Kidney tubule cell (primary cell): ENCODE measurements around the gene HPS1.

Source experiments
- DNase-seq: peaks from one replicate; pipeline ENCODE4 v3.0.0-alpha.2; 2018; ENCODE audit warnings: low spot score

Gene HPS1

DNA sequence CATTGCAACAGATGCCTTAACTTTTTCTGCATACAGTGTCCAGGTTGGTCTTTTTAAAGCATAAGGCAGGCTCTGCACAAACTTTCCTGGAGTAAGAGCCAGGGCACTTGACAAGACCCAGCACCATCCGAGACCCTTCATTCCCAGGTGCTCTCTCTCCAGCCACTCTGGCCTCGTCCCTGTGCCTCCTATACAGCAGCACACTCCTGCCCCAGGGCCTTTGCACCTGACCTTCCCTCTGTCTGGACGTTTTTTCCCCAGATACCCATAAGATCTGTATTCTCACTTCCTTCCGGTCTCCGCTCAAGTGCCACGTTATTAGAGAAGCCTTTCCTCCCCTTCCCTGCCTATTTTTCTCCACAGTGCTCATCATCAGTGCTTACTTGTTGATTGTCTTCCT lies 57.3 kb downstream of the HPS1 start:
- no peak for DNase-seq

DNA sequence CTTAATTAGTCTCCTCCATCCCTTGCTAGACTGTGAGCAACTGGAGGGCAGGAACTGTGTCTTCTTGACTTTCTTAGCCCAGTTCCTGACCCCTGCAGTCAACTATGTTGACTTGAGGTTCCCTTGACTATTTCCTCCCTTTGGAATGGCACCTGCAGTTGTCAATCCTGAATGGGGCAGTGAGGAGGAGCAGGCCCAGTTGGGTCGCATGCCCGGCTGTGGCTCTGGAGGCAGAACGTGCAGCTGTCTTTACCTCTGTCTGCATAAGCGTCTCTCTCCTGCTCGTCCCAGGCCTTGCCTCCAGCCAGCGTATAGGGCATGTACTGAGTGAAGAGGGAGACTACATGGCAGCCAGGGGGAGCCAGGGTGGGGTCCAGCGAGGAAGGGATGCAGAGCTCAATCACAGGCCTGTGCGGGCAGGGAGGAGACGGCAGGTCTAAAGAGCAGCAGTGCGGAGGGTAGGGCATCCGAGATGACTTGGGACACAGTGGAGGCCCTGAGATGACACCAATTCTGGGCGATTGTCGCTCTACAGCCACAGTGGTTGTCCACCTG lies 58.6 kb downstream of the HPS1 start:
- no peak for DNase-seq

DNA sequence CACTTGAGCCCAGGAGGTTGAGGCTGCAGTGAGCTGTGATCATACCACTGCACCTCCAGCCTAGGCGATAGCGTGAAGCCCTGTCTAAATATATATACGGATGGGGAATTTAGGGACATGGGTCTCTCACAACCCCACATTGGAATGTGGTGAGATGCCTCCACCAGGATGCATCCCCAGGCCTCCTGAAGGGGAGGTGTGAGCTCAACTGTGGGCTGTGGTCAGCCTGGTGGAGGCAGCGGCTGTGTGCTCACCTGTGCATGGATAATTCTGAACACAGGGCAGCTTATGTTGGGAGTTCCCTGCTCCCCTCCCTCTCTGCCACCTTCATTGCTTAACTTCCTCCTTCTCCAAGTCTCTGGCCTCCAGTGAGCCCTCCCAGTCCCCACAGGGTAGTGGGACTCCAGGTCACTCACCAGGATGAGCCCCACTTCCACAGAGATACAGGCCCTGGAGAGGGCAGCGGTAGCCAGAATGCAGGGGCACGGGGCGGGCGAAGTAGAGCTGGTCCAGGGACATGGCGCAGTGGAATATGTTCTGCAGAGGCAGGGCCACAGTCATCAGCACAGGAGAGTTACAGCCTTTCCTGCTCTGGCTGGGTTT lies 62.1 kb downstream of the HPS1 start:
- DNase-seq, result peak; percentile 74

DNA sequence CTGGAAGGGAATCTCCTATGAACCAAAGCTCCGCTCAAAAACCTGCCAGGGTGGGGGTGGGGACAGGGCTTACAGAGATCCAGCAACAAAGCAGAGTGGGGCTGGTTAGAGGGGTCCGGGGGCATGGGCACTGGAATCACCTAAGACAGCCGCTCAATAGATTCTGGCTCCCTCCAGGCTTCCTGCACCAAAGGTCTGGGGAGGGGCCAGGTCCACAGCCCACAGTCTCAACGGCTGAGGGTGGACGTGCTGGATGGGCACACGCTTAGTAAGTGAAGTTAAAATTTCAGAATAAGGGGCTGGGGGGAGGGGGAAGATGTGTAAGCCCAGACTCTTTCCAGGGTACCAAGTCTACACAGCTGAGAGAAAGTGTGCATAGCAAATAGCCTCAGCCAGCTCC lies 62.9 kb downstream of the HPS1 start:
- no peak for DNase-seq

DNA sequence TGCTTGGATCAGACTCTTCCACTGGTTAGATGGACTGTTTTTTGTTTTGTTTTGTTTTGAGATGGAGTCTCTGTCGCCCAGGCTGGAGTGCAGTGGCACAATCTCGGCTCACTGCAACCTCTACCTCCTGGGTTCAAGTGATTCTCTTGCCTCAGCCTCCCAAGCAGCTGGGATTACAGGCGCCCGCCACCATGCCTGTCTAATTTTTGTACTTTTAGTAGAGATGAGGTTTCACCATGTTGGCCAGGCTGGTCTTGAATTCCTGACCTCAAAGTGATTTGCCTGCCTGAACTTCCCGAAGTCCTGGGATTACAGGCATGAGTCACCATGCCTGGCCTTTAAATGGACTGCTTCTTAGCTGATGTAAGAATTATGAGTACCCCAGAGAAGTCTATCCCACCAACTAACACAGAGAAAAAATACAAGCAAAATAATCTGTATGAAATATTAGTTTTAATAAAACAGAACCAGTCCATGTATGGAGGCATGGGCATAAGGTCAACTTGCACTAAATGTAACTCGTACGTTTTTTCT lies 63.5 kb downstream of the HPS1 start:
- DNase-seq, result peak; percentile 73

DNA sequence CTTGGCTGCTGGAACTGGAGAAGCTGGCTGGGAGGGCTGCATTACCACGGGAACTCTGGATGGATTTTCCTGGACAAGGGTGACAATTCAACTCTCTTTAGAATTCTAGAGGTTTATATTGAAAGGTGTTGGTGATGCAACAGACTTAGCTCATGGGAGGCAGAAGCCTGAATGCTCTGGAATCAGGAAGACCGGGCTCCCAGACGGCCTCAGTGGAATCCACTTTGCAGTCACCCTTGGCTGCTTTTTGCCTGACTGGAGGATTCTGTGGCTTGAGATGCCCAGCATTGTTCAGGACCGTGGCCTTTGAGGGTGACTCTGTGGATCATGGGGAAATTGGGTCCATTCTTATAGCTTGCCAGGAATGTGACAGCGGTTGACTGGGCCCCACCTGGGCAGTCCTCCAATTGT lies 64.0 kb downstream of the HPS1 start:
- peak; percentile 74 for DNase-seq

DNA sequence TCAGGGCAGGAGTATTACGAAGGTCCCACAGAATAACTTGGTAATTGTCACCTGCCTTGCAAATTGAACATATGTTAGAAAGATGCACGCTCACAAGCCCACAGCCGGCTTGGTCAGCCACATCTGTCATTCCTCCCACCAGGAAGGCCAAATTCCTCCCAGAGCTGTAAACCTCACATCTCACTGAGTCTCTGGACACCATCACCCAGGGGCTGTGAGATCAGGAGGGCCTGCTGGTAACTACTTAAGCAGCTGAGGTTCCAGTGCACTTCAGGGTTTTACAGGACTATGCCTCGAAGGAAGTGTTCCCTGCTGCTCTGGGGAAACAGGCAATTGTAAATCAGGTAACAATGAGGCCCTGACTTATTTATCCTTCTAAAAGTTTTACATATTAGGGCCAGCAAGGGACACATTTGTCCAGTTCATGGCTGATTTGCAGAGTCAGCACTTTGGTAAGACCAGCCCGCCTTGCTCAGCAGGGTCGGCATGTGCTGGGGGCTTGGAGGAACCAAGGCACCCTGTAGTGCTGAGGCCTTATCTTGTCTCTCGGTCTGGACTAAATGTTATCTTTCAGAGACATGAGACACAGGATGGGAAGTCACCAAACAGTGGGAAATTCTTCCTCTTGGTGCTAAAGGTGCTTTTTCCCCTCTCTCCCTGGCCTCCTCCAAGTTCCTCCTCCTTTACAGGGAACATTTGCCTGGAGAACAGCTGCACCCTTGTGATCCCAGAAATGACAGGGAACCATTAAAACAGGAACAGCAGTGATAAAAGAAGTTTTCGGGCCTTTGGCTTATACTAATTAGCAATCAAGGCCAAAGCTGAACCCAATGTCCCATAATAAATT lies 66.0 kb downstream of the HPS1 start:
- no peak for DNase-seq

DNA sequence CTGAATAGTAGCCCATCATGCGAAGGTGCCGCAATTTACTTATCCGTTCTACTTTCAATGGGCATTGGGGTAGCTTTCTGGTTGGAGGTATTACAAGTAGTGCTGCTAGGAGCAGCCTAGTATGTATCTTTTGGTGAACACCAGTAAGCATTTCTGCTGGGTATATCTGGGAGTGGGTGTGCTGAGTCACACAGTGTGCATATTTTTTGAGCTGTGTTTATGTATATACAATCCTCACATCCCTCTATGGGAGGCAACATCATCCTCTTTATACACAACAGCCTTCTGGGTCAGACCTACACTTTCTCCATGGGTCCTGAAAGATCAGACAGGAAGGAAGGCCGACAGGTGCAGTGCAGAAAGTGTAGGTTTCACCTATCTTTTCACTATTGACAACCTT lies 68.0 kb downstream of the HPS1 start:
- no peak for DNase-seq

DNA sequence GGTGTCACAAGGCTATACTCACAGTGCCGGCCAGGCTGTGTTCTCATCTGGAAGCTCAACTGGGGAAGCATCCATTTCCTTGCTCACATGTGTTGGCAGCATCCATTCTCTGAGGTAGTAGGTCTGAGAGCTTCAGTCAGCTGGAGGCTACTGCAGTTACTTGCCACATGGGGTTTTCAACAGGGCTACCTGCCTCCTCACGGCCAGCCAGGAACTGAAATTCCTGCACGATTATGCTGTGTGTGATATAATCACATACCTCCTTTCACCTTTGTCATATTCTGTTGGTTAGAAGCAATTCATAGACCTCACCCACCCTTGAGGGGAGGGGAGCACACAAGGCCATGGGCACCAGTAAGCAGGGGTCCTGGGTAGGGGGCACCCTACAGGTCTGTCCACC lies 69.2 kb downstream of the HPS1 start:
- DNase-seq, result no peak

DNA sequence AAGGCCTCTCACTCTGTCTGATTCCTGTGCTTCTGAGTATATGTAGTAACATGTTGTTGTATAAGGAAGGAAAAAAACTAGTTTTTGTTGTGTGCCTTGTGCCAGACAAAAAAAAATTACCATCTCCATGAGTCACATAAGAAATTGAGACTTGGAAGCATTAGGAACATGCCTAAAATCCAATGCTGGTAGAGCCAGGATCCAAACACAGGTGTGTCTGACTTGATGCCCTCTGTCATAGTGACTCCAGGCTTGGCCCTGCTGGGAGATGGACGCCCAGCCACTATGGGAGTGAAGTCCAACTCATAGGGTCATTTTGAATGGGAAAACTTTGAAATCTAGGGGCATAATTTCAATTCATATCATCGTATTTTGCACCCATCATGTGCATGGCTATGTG lies 69.7 kb downstream of the HPS1 start:
- no peak for DNase-seq

DNA sequence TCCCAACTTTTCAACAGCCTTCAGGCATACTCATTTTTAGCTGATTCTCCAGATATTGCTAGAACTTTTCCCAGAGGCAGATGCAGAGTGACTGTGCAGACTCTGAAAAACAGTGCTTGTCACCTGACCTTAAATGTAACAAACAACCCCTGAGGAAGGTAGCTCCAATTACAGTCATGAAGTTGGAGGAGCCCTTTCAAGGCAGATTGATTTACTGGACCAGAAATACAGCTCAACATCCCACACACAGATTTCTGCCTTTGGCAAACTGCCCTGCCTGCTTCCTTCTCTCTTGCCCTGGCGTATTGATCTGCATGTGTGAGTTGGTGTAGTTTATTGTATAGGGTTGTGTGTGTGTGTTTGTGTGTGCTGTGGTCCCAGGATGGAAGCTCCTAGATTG lies 70.2 kb downstream of the HPS1 start:
- DNase-seq, result no peak

DNA sequence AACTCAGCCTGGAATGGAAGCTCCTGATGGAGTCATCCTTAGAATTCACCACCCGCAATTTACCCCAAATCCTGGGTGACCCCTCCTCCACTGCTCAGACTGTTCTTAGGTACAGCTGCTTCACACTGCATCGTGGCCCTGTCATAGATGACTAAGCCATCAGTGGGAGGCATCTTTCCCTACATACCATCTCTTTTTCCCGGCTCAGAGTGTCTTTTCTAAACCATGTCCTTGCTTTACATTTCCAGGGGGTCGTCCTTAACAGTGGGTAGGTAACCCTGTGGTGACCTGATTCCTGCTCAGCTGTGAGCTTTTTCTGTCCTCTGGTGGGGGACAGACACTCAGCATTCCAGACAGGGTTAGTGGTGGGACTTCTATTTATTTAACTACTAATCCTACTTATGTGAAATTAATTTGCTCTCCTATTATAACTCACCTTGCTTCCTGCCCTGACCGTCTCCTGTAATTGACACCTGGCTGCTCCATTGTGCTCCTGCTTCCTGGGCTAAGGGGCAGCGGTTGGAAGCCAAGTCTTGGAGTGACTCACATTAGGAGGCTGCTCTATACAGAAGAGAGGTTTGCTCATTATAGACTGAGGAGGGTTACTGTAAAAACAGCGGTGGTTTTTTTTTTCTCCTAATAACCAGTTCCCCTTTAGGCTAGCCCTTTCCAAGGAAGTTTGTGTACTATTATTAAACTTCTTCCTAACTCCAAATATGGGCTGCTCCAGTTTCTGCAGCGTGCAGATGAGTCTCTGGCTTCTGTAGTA lies 72.3 kb downstream of the HPS1 start:
- DNase-seq, result peak; percentile 73

DNA sequence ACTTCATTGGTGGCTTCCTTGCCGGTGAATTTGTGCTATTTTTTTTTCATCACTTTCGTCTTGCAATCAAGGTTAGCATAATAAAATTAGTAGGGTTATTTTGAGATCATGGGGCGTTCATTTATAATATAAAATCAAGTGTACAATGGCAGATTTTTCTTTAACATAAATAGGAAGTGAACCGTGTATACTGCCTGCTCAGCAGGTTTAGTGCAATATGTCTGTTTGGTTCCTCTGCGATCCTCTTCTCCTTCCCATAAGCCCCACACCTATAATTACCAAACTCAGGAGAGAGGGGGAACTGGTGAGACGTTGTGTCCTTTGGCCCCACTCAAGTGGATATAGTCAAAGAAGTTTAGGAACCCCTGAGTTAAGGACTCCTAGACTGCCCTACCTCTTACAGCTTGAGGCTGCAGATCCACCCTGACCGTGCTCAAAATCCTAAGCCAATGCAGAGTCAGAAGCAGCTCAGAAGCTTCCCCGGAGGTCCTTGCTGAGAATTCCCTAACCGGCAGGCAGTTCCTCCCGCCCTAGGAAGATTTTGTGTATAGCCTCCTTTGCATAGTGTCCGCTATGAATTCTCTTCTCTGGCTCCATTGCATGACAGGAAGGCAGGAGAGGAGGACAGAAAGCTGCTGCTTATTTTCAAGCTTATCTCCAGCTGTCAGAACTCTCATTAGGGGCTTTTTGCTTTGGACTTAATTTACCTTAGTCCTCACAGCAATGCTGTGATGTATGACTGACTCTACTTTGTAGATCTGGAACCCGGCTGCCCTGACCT lies 73.3 kb downstream of the HPS1 start:
- no peak for DNase-seq

DNA sequence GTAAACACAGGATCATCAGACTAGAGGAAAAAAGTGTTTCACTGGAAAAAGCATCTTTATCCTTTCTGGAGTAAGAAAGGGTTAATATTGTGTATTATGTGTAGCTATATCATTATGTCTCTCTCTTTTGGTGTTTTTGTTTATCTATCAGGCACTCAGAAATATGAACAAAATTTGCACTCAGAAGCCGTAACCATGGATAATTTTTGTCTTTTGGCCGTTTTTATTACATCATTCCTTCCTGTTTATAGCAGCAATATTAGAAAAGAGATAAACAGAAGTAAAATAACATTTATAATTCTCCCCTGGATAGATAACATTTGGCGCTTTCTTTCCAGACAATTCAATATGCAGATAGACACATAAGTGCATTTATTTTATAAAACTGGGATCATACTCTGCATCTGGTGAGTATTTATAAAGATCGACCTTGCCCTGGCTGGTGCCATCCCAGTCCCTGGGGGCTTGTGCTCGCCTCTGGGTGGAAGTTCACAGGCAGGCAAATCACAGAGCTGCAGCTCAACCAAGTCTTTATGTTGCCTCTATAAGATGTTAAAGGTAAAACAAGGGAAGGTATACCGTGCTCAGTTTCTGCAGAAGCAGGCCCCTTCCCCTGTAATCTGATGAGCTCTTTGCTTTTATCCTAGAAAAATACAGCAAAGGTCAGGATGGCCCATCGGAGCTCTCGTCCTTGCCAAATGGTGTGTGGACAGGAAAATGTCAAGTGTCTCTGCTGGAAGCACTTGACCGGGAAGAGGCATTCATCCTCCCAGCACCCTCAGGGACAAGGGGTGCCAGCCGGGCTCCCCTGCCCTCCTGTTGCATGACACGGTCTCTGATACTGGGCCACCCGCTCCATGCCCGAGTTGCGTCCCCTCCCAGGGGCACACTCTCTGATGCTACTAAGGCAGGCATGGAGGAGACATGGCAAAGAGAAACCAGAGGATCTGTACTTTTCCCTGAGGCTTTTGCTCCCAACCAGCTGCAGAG lies 75.6 kb downstream of the HPS1 start:
- DNase-seq, result no peak

DNA sequence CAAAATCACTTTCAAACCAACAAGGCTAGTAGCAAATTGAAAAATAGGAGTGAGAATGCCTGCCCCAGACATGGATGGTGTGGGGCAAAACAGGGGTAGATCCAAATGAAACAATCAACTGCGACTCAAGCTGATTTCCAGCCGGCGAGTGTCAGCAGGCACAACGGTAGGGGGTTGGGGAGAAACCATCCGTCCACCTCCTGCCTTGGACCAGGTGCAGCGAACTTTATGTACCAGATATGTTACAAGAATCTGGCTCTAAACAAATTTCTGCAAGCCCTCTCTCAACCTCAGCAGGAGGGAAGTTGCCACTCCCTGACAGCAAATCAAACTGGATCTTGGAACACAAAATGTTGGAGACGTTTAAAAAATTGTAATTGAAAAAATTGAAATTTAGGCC lies 76.9 kb downstream of the HPS1 start:
- DNase-seq, result no peak

DNA sequence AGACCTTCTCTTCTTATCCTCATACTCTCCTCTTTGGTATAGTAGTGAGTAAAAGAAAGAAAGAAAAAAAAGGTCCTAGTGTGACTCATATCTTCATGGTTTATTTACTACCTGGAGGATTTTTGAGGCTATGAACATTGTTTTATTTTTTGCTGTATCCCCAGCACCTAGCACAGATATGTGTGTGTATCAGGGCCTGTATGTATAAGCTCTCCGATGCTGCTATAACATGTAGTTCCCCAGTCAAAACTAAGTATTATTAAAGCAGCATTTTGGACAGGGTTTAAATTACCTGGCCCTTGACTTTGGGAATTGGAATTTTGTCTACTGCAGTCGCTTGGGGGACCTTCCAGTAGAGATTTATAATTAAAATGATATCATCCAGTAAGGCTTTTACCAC lies 78.1 kb downstream of the HPS1 start:
- DNase-seq, result no peak

DNA sequence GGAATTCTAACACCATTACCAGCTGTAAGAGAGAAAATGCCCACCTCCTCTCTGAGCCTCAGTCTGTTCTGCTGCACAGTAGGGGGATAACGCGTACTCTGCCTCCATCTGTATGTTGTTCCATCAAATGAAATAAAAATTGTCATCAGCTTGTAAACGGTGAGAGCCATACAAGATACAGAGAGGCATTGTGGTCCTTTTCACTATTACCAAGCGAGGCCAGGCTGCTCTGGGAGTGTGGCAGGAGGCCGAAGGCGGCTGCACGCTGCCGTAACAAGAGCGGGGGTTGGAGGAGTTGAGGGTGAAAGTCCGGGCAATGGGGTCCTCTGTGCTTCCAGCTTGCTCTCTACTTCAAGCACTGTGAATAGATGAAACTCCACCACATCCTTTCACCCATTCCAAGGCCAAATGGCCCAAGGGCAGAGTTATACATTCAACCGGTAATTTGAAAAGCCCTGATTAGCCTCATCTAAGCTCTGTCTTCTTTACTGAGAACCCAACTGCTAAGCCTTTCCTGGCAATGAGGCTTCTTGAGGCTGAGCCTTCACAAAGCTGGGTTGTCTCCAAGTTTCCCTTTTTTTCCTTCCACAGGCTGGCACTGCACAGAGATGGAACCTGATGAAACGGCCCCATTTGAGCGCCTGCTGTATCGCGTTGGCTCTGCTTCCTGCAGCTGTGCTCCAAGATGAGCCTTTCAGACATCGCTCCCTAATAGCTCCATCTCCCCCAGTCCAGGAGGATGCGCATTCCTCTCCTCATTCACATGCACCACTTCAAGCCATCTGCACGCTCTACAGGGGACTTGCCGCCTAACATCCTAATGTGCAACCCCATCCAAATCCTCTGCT lies 78.9 kb downstream of the HPS1 start:
- DNase-seq, result no peak
